Adipocyte (in vitro differentiated cells): ENCODE measurements around the gene PAN3.

Source experiments
- DNase-seq: peaks from one replicate; pipeline ENCODE4 v3.0.0-alpha.2; 2015; ENCODE audit warnings: low read depth
- H3K27me3 ChIP-seq: replicated peaks from 2 replicates; pipeline ENCODE4 v1.7.0; 2013; ENCODE audit warnings: mild to moderate bottlenecking, low read length, moderate library complexity; ENCODE audit not compliant: control insufficient read depth, insufficient read depth
- H3K36me3 ChIP-seq: 2 replicates; pipeline ENCODE4 v1.7.0; 2013; ENCODE audit warnings: low read length, mild to moderate bottlenecking, moderate library complexity; ENCODE audit not compliant: control insufficient read depth, insufficient read depth, severe bottlenecking
- H3K4me1 ChIP-seq: 2 replicates; pipeline ENCODE4 v1.7.0; 2013; ENCODE audit warnings: mild to moderate bottlenecking, low read length, moderate library complexity; ENCODE audit not compliant: control insufficient read depth, insufficient read depth
- H3K4me3 ChIP-seq: 2 replicates; pipeline ENCODE4 v1.7.0; 2013; ENCODE audit warnings: mild to moderate bottlenecking, low read length, moderate library complexity
- H3K9ac ChIP-seq: 2 replicates; pipeline ENCODE4 v1.7.0; 2013; ENCODE audit warnings: mild to moderate bottlenecking, low read length, moderate library complexity
- H3K9me3 ChIP-seq: 2 replicates; pipeline ENCODE4 v1.7.0; 2013; ENCODE audit warnings: mild to moderate bottlenecking, low read length, moderate library complexity; ENCODE audit not compliant: control insufficient read depth

Gene PAN3

DNA sequence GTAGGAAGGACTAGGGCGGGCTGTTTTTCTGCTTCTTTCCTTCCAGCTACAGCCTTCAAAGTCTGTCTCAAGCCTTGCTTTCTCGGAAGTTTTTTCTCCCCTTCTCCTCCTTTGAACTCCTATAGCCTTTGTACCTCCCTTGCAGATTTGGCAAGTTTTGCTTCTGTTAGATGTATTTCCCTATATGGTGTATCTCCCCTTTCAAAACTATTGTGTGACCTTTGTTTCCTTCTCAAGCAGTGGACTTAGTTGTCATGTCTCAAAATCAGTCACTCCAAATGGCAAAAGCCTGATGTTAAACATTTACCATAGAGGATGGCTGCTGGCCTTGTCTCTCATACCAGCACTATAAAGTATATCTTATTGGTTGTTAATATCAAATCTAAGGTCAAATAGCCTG, 203.9 kb downstream of the PAN3 start:
- Histone ChIP-seq H3K9ac (no peak overlapping the region), H3K9me3 (peaks cover 3% of the 10 kb centered on the region), H3K27me3 (no peaks in the 10 kb centered on the region), H3K36me3 (no peaks in the 10 kb centered on the region), H3K4me3 (no peak overlapping the region), H3K4me1 (peaks cover 10% of the 10 kb centered on the region)
- DNase-seq, result no peak

DNA sequence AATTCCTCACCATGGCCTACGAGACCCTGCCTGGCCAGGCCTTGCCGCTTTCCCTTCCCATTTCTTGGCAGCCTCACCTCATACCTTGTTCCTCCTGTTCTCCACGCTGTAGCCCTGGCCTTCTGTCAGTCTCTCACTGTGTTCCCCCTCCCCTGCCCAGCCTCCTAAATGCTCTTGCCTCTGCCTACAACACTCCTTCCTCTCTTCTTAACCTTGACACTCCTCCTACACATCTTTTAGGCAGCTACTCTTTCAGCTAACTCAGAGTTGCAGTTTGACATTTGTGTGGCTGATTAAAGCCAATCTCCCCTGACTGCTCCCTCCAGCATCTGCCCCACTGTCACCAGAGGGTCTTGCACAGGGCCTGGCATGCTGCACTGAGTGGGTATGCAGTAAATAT, 205.8 kb downstream of the PAN3 start:
- no peak overlapping the region for H3K4me3 ChIP-seq
- DNase-seq, result no peak
- no peaks in the 10 kb centered on the region for H3K36me3 ChIP-seq
- H3K27me3 ChIP-seq, result no peaks in the 10 kb centered on the region
- H3K4me1 ChIP-seq, result peaks cover 4% of the 10 kb centered on the region
- no peak overlapping the region for H3K9ac ChIP-seq
- no peaks in the 10 kb centered on the region for H3K9me3 ChIP-seq
